ENCODE measurements around the gene SMARCA5. TPM values are rescaled to one million over a fixed set of nuclear protein-coding genes. Genes with fewer than 3 reads are reported as not detected.
"Not testable (repeated sequence)": the region's sequence is repeated elsewhere in the genome, so short reads cannot be mapped to it uniquely, and the experiment has no call there.

SMARCA5 gene
- total RNA-seq, 1 donor from 2014 or later, result 104 TPM

DNA sequence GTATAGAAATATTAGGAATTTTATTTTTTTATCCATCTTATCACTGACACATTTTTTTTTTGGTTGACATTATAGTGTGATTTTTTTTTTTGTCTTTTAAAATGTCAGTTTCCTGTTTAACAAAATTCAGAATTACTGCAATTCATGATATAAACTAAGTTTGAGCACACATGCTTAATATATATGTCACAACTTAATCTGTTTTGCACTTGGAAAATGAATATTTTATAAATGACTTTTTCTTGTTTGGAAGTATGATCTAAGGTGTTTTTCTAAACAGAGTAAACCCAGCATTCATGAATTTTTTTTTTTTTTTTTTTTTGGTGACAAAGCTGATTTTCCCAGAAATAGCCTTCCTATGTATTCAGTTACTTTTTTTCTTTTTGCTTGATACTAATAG, 2.4 kb downstream of the SMARCA5 start:
- H3K36me3 Mint-ChIP-seq (ENCODE audit: low read depth), result peaks cover 15% of the 10 kb centered on the region
- TF ChIP-seq CTCF (conservative IDR thresholded peaks at IDR 0.05), result no peak
- no peak overlapping the region for H3K27ac Mint-ChIP-seq (ENCODE audit: unreplicated experiment)
- no peaks in the 10 kb centered on the region for H3K9me3 Mint-ChIP-seq
- peak overlapping the region; percentile 99 for H3K4me3 Mint-ChIP-seq
- no peak for DNase-seq (ENCODE audit: low read depth, low spot score)
- peaks cover 41% of the 10 kb centered on the region for H3K4me1 Mint-ChIP-seq
- peaks cover 6% of the 10 kb centered on the region for H3K27me3 Mint-ChIP-seq (ENCODE audit: low read depth)

GRCh38 chr4:143517764-143518163, 4.3 kb downstream of the SMARCA5 start:
- H3K4me1 Mint-ChIP-seq, result peaks cover 44% of the 10 kb centered on the region
- H3K36me3 Mint-ChIP-seq (ENCODE audit: low read depth), result peaks cover 17% of the 10 kb centered on the region
- H3K4me3 Mint-ChIP-seq, result no peak overlapping the region
- no peak overlapping the region for H3K27ac Mint-ChIP-seq (ENCODE audit: unreplicated experiment)
- no peak for TF ChIP-seq CTCF (conservative IDR thresholded peaks at IDR 0.05)
- H3K9me3 Mint-ChIP-seq, result no peaks in the 10 kb centered on the region
- H3K27me3 Mint-ChIP-seq (ENCODE audit: low read depth), result peaks cover 6% of the 10 kb centered on the region
- DNase-seq (ENCODE audit: low read depth, low spot score), result no peak

DNA sequence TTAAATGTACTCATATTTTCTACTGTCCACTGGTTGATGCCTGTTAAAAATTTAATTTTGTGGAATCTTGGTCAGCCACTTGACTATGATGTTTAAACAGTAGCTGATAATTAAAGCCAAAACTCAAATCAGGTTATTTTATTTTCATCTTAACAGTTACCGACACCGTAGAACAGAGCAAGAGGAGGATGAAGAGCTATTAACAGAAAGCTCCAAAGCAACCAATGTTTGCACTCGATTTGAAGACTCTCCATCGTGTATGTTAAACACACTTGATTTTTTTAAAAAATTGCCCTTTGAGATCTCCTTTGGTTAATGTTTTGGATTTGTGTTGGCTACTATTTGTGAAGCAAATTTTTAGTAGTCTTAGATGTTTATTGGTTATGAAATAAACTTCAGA, 10.7 kb downstream of the SMARCA5 start:
- Mint-ChIP-seq H3K27ac (ENCODE audit: unreplicated experiment) (no peak overlapping the region), H3K36me3 (ENCODE audit: low read depth) (peaks cover 20% of the 10 kb centered on the region), H3K4me1 (peaks cover 12% of the 10 kb centered on the region), H3K4me3 (no peak overlapping the region), H3K27me3 (ENCODE audit: low read depth) (no peaks in the 10 kb centered on the region), H3K9me3 (no peaks in the 10 kb centered on the region)
- DNase-seq (ENCODE audit: low read depth, low spot score), result no peak
- no peak for TF ChIP-seq CTCF (conservative IDR thresholded peaks at IDR 0.05)

DNA sequence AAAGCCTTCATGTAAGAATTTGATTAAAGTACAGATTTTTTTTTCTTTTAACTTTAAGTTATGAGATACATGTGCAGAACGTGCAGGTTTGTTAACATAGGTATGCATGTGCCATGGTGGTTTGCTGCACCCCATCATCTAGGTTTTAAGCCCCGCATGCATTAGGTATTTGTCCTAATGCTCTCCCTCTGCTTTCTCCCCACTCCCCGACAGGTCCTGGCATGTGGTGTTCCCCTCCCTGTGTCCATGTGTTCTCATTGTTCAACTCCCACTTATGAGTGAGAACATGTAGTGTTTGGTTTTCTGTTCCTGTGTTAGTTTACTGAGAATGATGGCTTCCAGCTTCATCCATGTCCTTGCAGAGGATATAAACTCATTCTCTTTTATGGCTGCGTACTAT, 14.5 kb downstream of the SMARCA5 start:
- not testable (repeated sequence) for DNase-seq (ENCODE audit: low read depth, low spot score); H3K9me3 Mint-ChIP-seq; H3K4me1 Mint-ChIP-seq; H3K27me3 Mint-ChIP-seq (ENCODE audit: low read depth); H3K4me3 Mint-ChIP-seq; H3K27ac Mint-ChIP-seq (ENCODE audit: unreplicated experiment)
- peaks cover 24% of the 10 kb centered on the region for H3K36me3 Mint-ChIP-seq (ENCODE audit: low read depth)

- H3K27me3 Mint-ChIP-seq (ENCODE audit: low read depth), result no peaks in the 10 kb centered on the region
- no peak for DNase-seq (ENCODE audit: low read depth, low spot score)
- peak; percentile 48 for TF ChIP-seq CTCF (conservative IDR thresholded peaks at IDR 0.05)
- H3K36me3 Mint-ChIP-seq (ENCODE audit: low read depth), result peaks cover 29% of the 10 kb centered on the region
- H3K27ac Mint-ChIP-seq (ENCODE audit: unreplicated experiment), result no peak overlapping the region
- no peaks in the 10 kb centered on the region for H3K4me1 Mint-ChIP-seq
- no peak overlapping the region for H3K4me3 Mint-ChIP-seq
- no peaks in the 10 kb centered on the region for H3K9me3 Mint-ChIP-seq
Measured at GRCh38 chr4:143531380-143531779, 17.9 kb downstream of the SMARCA5 start.

- TF ChIP-seq CTCF (conservative IDR thresholded peaks at IDR 0.05), result no peak
- no peak for DNase-seq (ENCODE audit: low read depth, low spot score)
- no peak overlapping the region for H3K27ac Mint-ChIP-seq (ENCODE audit: unreplicated experiment)
Measured at GRCh38 chr4:143531788-143532491, 18.4 kb downstream of the SMARCA5 start.

More at GRCh38 chr4:143531788-143532491, 18.4 kb downstream of the SMARCA5 start:
- H3K36me3 Mint-ChIP-seq (ENCODE audit: low read depth), result peaks cover 27% of the 10 kb centered on the region
- no peaks in the 10 kb centered on the region for H3K9me3 Mint-ChIP-seq
- H3K27me3 Mint-ChIP-seq (ENCODE audit: low read depth), result no peaks in the 10 kb centered on the region
- no peak overlapping the region for H3K4me3 Mint-ChIP-seq
- no peaks in the 10 kb centered on the region for H3K4me1 Mint-ChIP-seq

All from neural crest cell (in vitro differentiated cells).